Measurements from ENCODE around the gene ALKBH4.
"Not testable (repeated sequence)": the region's sequence is repeated elsewhere in the genome, so short reads cannot be mapped to it uniquely, and the experiment has no call there.

- TF ChIP-seq CTCF (IDR thresholded peaks at IDR 0.05; ENCODE audit: borderline replicate concordance, extremely low read depth, low read length, poor library complexity, severe bottlenecking); EZH2 (IDR thresholded peaks at IDR 0.05; ENCODE audit: borderline replicate concordance, low read depth, low read length, severe bottlenecking): not testable (repeated sequence)
Observed at GRCh38 chr7:102479209-102479584, 14.5 kb upstream of the ALKBH4 start.

Data from DND-41 (cell line).